Mucosa of descending colon (tissue), 3 donors: ENCODE results near the gene DRAXIN. TPM values are rescaled to one million over a fixed set of nuclear protein-coding genes. Genes with fewer than 3 reads are reported as not detected.

Experiments
- ATAC-seq: fragments of 200-7000 bp; cut with Tn5 transposase; one replicate; pipeline ENCODE4 v1.9.1; 2020; ENCODE audit warnings: mild to moderate bottlenecking, moderate library complexity
- DNase-seq, 3 donors: peaks; one replicate each; pipeline ENCODE4 v3.0.0-alpha.2; 2020
- H3K36me3 ChIP-seq: fragments of 200-600 bp; one replicate; pipeline ENCODE4 v1.8.0; 2021; ENCODE audit warnings: low read depth, mild to moderate bottlenecking
- H3K4me1 ChIP-seq: fragments of 200-600 bp; one replicate; pipeline ENCODE4 v1.8.0; 2021; ENCODE audit warnings: low read depth, mild to moderate bottlenecking
- H3K4me3 ChIP-seq: fragments of 200-600 bp; one replicate; pipeline ENCODE4 v1.8.0; 2021; ENCODE audit warnings: mild to moderate bottlenecking
- H3K9me3 ChIP-seq: fragments of 200-600 bp; one replicate; pipeline ENCODE4 v1.8.0; 2021; ENCODE audit warnings: mild to moderate bottlenecking
- CTCF ChIP-seq: fragments of 200-600 bp; IDR thresholded peaks from one replicate; pipeline ENCODE4 v1.8.0; 2022; ENCODE audit warnings: antibody characterized with exemption, mild to moderate bottlenecking
- intact Hi-C, 2 donors: fragments of 100-400 bp; cut with DNase I in 1 of 2; cut with micrococcal nuclease in 1 of 2; formaldehyde crosslinking; loops; one replicate each; pipeline versions ENCODE4 v1.11.0 to v1.11.1; 2022; cut with DNase I, micrococcal nuclease
- total RNA-seq, 3 donors: library from RNA; stranded (reverse); fragmentation: NEBNext Ultra II Directional in 2 of 3; extraction: Animal tissue kit (Norgen Biotek cat#: 25700) in 2 of 3; gene quantifications; one replicate each; pipeline versions ENCODE4 v1.2.1 to v1.2.4, GENCODE V29; 2021 to 2023
- donor health status: DM: no; HTN: no; CAD: no; lungs with moderate emphysema.
- donor health status: DM: no; HTN: no; CAD: no.
- donor health status: DM: no; HTN: yes; CAD: no.

Gene DRAXIN
- total RNA-seq, 3 donors from 2014 or later, result 0.10 to 0.19 (median 0.17) TPM

- no peaks in the 10 kb centered on the region for H3K4me1 ChIP-seq
- no peaks in the 10 kb centered on the region for H3K9me3 ChIP-seq
- TF ChIP-seq CTCF, result no peak
- ATAC-seq (no peak), DNase-seq (no peak)
- intact Hi-C loops, result loop anchor here in 1 of 2 donors (10.0 kb wide), 1 partner anchor 68 kb away; the partner anchor contains the start of genes FBXO2 and FBXO44
- no peaks in the 10 kb centered on the region for H3K36me3 ChIP-seq
- H3K4me3 ChIP-seq, result no peak overlapping the region
These were observed 31.0 kb downstream of the DRAXIN start for GRCh38 chr1:11722538-11722937.

- intact Hi-C loops, result loop anchor here in 1 of 2 donors (10.0 kb wide), 1 partner anchor 71 kb away; the partner anchor contains the start of genes FBXO2 and FBXO44
- Histone ChIP-seq H3K9me3 (no peaks in the 10 kb centered on the region), H3K4me1 (peaks cover 5% of the 10 kb centered on the region)
These were observed 34.1 kb downstream of the DRAXIN start for GRCh38 chr1:11725616-11726015.

GRCh38 chr1:11727119-11727518 lies 35.6 kb downstream of the DRAXIN start:
- TF ChIP-seq CTCF, result no peak
- Histone ChIP-seq H3K36me3 (no peaks in the 10 kb centered on the region), H3K4me1 (peaks cover 12% of the 10 kb centered on the region), H3K4me3 (no peak overlapping the region), H3K9me3 (no peaks in the 10 kb centered on the region)
- intact Hi-C loops, result loop anchor here in 1 of 2 donors (10.0 kb wide), 1 partner anchor 72 kb away; the partner anchor contains the start of genes FBXO2 and FBXO44
- DNase-seq (no peak), ATAC-seq (no peak)

More at GRCh38 chr1:11725616-11726015, 34.1 kb downstream of the DRAXIN start:
- no peak for DNase-seq
- no peak overlapping the region for H3K4me3 ChIP-seq
- TF ChIP-seq CTCF, result no peak
- ATAC-seq, result no peak
- no peaks in the 10 kb centered on the region for H3K36me3 ChIP-seq

GRCh38 chr1:11728126-11728806 lies 36.8 kb downstream of the DRAXIN start:
- TF ChIP-seq CTCF, result no peak
- H3K4me1 ChIP-seq, result peaks cover 18% of the 10 kb centered on the region
- no peaks in the 10 kb centered on the region for H3K36me3 ChIP-seq
- ATAC-seq (no peak), DNase-seq (no peak)
- no peaks in the 10 kb centered on the region for H3K9me3 ChIP-seq
- H3K4me3 ChIP-seq, result no peak overlapping the region
- intact Hi-C loops, result loop anchor here in 1 of 2 donors (10.0 kb wide), 1 partner anchor 73 kb away; the partner anchor contains the start of genes FBXO2 and FBXO44

GRCh38 chr1:11729155-11729497 lies 37.6 kb downstream of the DRAXIN start:
- peaks cover 18% of the 10 kb centered on the region for H3K4me1 ChIP-seq

More at GRCh38 chr1:11729155-11729497, 37.6 kb downstream of the DRAXIN start:
- Histone ChIP-seq H3K36me3 (no peaks in the 10 kb centered on the region), H3K9me3 (no peaks in the 10 kb centered on the region), H3K4me3 (no peak overlapping the region)
- intact Hi-C loops, result loop anchor here in 1 of 2 donors (10.0 kb wide), 1 partner anchor 74 kb away; the partner anchor contains the start of genes FBXO2 and FBXO44
- TF ChIP-seq CTCF, result no peak
- no peak for DNase-seq
- ATAC-seq, result no peak
